NCI-H2196 treated with DMSO at 0.1 percent for 48 hours (cell line): ENCODE measurements around the gene ATP6V0D1.

Source experiments
- DNase-seq: peaks from one replicate; lab custom pipeline; 2025; ENCODE audit not compliant: unreplicated experiment; lab: John Stamatoyannopoulos, UW

ATP6V0D1 gene

GRCh38 chr16:67409631-67410030 lies 71.3 kb downstream of the ATP6V0D1 start:
- no peak for DNase-seq

GRCh38 chr16:67407788-67408452 lies 73.0 kb downstream of the ATP6V0D1 start:
- DNase-seq: no peak

GRCh38 chr16:67407176-67407787 lies 73.7 kb downstream of the ATP6V0D1 start:
- DNase-seq: no peak

GRCh38 chr16:67406111-67406971 lies 74.6 kb downstream of the ATP6V0D1 start:
- no peak for DNase-seq

GRCh38 chr16:67405336-67405735 lies 75.6 kb downstream of the ATP6V0D1 start:
- no peak for DNase-seq

GRCh38 chr16:67404740-67405226 lies 76.2 kb downstream of the ATP6V0D1 start:
- DNase-seq: no peak

GRCh38 chr16:67403976-67404555 lies 76.9 kb downstream of the ATP6V0D1 start:
- DNase-seq: no peak

GRCh38 chr16:67400901-67401300 lies 80.1 kb downstream of the ATP6V0D1 start:
- DNase-seq: no peak

GRCh38 chr16:67399749-67400704 lies 80.9 kb downstream of the ATP6V0D1 start:
- DNase-seq: peak; percentile 38

- no peak for DNase-seq
These were observed 81.7 kb downstream of the ATP6V0D1 start for GRCh38 chr16:67399218-67399733.

GRCh38 chr16:67398546-67399217 lies 82.3 kb downstream of the ATP6V0D1 start:
- no peak for DNase-seq

GRCh38 chr16:67397812-67398545 lies 83.0 kb downstream of the ATP6V0D1 start:
- DNase-seq: no peak

- DNase-seq: no peak
These were observed 83.7 kb downstream of the ATP6V0D1 start for GRCh38 chr16:67397036-67397801.

- peak; percentile 61 for DNase-seq
These were observed 84.6 kb downstream of the ATP6V0D1 start for GRCh38 chr16:67396159-67397035.

- DNase-seq: peak; percentile 22
These were observed 85.3 kb downstream of the ATP6V0D1 start for GRCh38 chr16:67395458-67396158.

- no peak for DNase-seq
These were observed 85.9 kb downstream of the ATP6V0D1 start for GRCh38 chr16:67395105-67395457.
